H1 (cell line): ENCODE measurements around the gene PGBD4.

Source experiments
- BRCA1 ChIP-seq: IDR thresholded peaks from 2 replicates; pipeline ENCODE4 v1.6.1; 2012; ENCODE audit warnings: low read depth, low read length, improper control_type of control experiment
- CBX8 ChIP-seq: fragments of 300-800, 300-1000 bp; sonication (generic); IDR thresholded peaks from 2 replicates; pipeline ENCODE4 v1.7.1; 2016; ENCODE audit warnings: low read depth, low read length, borderline replicate concordance
- EP300 ChIP-seq, 2 experiments: IDR thresholded peaks; 1 replicate in 1 of 2; 2 replicates in 1 of 2; pipeline ENCODE4 v1.6.1; 2011 to 2012; ENCODE audit warnings: low read depth in 2 of 2, low read length in 2 of 2, mild to moderate bottlenecking in 2 of 2, borderline replicate concordance in 1 of 2, inconsistent platforms in 1 of 2, moderate library complexity in 1 of 2
- EZH2 ChIP-seq: fragments of 200-600 bp; sonication (generic); IDR thresholded peaks from 2 replicates; pipeline ENCODE4 v1.7.1; 2012; ENCODE audit warnings: low read depth, mild to moderate bottlenecking, moderate library complexity, low read length, inconsistent platforms; ENCODE audit not compliant: severe bottlenecking
- JUN ChIP-seq: IDR thresholded peaks from 2 replicates; pipeline ENCODE4 v1.6.1; 2011; ENCODE audit warnings: low read depth, mild to moderate bottlenecking, improper control_type of control experiment, low read length
- JUND ChIP-seq: IDR thresholded peaks from 2 replicates; pipeline ENCODE4 v1.6.1; 2011; ENCODE audit warnings: mild to moderate bottlenecking, improper control_type of control experiment, low read length
- MAFK ChIP-seq: IDR thresholded peaks from 2 replicates; pipeline ENCODE4 v1.6.1; 2012; ENCODE audit warnings: low read depth, mild to moderate bottlenecking, improper control_type of control experiment, low read length
- RAD21 ChIP-seq, 2 experiments: IDR thresholded peaks in 1 of 2; conservative IDR thresholded peaks in 1 of 2; 2 replicates each; pipeline ENCODE4 v1.6.1; 2011; ENCODE audit warnings: low read depth in 2 of 2, low read length in 2 of 2, improper control_type of control experiment in 1 of 2, inconsistent platforms in 1 of 2, mild to moderate bottlenecking in 1 of 2, moderate library complexity in 1 of 2
- RNF2 ChIP-seq: fragments of 200-900, 300-1000 bp; sonication (generic); IDR thresholded peaks from 2 replicates; pipeline ENCODE4 v1.7.1; 2016; ENCODE audit warnings: borderline replicate concordance, low read depth, mild to moderate bottlenecking, antibody characterized with exemption, low read length; ENCODE audit not compliant: poor library complexity, severe bottlenecking; ENCODE audit errors: missing control alignments
- RXRA ChIP-seq: IDR thresholded peaks from 2 replicates; pipeline ENCODE4 v1.6.1; 2011; ENCODE audit warnings: low read depth, mild to moderate bottlenecking, low read length, moderate library complexity; ENCODE audit not compliant: insufficient read depth
- SIRT6 ChIP-seq: IDR thresholded peaks from one replicate; pipeline ENCODE4 v1.7.1; 2012; ENCODE audit warnings: low read length, inconsistent platforms
- ZNF274 ChIP-seq: IDR thresholded peaks from 2 replicates; pipeline ENCODE4 v1.7.0; 2012; ENCODE audit warnings: low read length, borderline replicate concordance; ENCODE audit errors: extremely low read depth
- TF ChIP-seq, protein P1 (sequence below), 3 experiments: IDR thresholded peaks; 1 replicate in 2 of 3; 2 replicates in 1 of 3; pipeline versions ENCODE4 v1.5.1 to v1.6.1; 2011; ENCODE audit warnings: low read length in 3 of 3, mild to moderate bottlenecking in 3 of 3, inconsistent platforms in 2 of 3, low read depth in 1 of 3, moderate library complexity in 1 of 3; ENCODE audit not compliant: insufficient read depth in 1 of 3; ENCODE audit errors: control extremely low read depth in 1 of 3
- TF ChIP-seq, protein P2 (sequence below): IDR thresholded peaks from 2 replicates; pipeline ENCODE4 v1.6.1; 2012; ENCODE audit warnings: inconsistent platforms

DNA sequence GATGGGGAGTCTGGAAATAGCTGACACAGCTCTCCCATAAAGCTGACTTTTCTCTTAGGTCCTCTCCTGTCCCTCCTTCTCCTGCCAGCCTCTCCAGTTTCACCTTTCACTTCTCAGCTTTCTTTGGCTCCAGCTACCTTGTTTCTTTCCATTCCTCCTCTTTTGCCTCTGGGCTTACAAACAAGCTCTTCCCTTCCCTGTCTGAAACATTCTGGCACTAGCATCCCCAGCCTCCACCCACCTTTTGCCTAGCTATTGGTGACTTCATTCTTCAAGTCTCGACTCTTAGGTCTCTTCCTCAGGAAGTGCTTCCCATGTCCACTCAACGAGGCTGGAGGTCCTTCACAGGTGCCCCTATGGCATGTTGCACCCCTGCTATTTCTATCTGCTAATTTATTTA lies 42.4 kb upstream of the PGBD4 start:
- TF ChIP-seq, protein P1, sequence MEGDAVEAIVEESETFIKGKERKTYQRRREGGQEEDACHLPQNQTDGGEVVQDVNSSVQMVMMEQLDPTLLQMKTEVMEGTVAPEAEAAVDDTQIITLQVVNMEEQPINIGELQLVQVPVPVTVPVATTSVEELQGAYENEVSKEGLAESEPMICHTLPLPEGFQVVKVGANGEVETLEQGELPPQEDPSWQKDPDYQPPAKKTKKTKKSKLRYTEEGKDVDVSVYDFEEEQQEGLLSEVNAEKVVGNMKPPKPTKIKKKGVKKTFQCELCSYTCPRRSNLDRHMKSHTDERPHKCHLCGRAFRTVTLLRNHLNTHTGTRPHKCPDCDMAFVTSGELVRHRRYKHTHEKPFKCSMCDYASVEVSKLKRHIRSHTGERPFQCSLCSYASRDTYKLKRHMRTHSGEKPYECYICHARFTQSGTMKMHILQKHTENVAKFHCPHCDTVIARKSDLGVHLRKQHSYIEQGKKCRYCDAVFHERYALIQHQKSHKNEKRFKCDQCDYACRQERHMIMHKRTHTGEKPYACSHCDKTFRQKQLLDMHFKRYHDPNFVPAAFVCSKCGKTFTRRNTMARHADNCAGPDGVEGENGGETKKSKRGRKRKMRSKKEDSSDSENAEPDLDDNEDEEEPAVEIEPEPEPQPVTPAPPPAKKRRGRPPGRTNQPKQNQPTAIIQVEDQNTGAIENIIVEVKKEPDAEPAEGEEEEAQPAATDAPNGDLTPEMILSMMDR (IDR thresholded peaks at IDR 0.05; ENCODE audit: control extremely low read depth in 1 of 3, insufficient read depth in 1 of 3, low read depth in 1 of 3, low read length in 3 of 3) = no peak
- TF ChIP-seq JUND (no peak), ZNF274 (no peak), EZH2 (no peak), RNF2 (no peak), MAFK (no peak), RXRA (no peak), CBX8 (no peak), RAD21 (IDR thresholded peaks at IDR 0.05 in 1 of 2, conservative IDR thresholded peaks at IDR 0.05 in 1 of 2; ENCODE audit: low read depth in 2 of 2, low read length in 2 of 2) (no peak), SIRT6 (no peak), JUN (no peak), EP300 (IDR thresholded peaks at IDR 0.05; ENCODE audit: borderline replicate concordance in 1 of 2, low read depth in 2 of 2, low read length in 2 of 2) (no peak), BRCA1 (no peak)
- TF ChIP-seq, protein P2, sequence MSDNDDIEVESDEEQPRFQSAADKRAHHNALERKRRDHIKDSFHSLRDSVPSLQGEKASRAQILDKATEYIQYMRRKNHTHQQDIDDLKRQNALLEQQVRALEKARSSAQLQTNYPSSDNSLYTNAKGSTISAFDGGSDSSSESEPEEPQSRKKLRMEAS = no peak
